ELR (cell line): ENCODE measurements around the gene AGBL4.

Experiments used
- DNase-seq: peaks from one replicate; pipeline ENCODE4 v3.0.0-alpha.2; 2015; ENCODE audit warnings: low read depth

Gene AGBL4

GRCh38 chr1:49183489-49183888 lies 840.3 kb downstream of the AGBL4 start:
- no peak for DNase-seq

GRCh38 chr1:49181033-49181432 lies 842.7 kb downstream of the AGBL4 start:
- no peak for DNase-seq

- no peak for DNase-seq
Measured at GRCh38 chr1:49171941-49172593, 851.7 kb downstream of the AGBL4 start.

GRCh38 chr1:49166031-49166430 lies 857.7 kb downstream of the AGBL4 start:
- DNase-seq, result no peak

GRCh38 chr1:49163031-49163430 lies 860.7 kb downstream of the AGBL4 start:
- no peak for DNase-seq

GRCh38 chr1:49160677-49161076 lies 863.1 kb downstream of the AGBL4 start:
- no peak for DNase-seq

GRCh38 chr1:49136738-49137251 lies 887.0 kb downstream of the AGBL4 start:
- no peak for DNase-seq

GRCh38 chr1:49125746-49126145 lies 898.0 kb downstream of the AGBL4 start:
- DNase-seq, result no peak

- no peak for DNase-seq
Measured at GRCh38 chr1:49111931-49112330, 911.8 kb downstream of the AGBL4 start.

GRCh38 chr1:49106445-49106844 lies 917.3 kb downstream of the AGBL4 start:
- no peak for DNase-seq

GRCh38 chr1:49104575-49104974 lies 919.2 kb downstream of the AGBL4 start:
- no peak for DNase-seq

- DNase-seq, result peak; percentile 34
Measured at GRCh38 chr1:49102752-49103151, 921.0 kb downstream of the AGBL4 start.

GRCh38 chr1:49098866-49099265 lies 924.9 kb downstream of the AGBL4 start:
- no peak for DNase-seq

GRCh38 chr1:49086327-49086726 lies 937.4 kb downstream of the AGBL4 start:
- DNase-seq, result no peak

- DNase-seq, result no peak
Measured at GRCh38 chr1:49085079-49085478, 938.7 kb downstream of the AGBL4 start.

GRCh38 chr1:49060766-49061165 lies 963.0 kb downstream of the AGBL4 start:
- DNase-seq, result no peak

GRCh38 chr1:49059087-49059486 lies 964.7 kb downstream of the AGBL4 start:
- DNase-seq, result no peak

- DNase-seq, result no peak
Measured at GRCh38 chr1:49052102-49052501, 971.7 kb downstream of the AGBL4 start.

GRCh38 chr1:49051647-49052046 lies 972.1 kb downstream of the AGBL4 start:
- DNase-seq, result no peak

GRCh38 chr1:49050041-49050440 lies 973.7 kb downstream of the AGBL4 start:
- DNase-seq, result no peak

- no peak for DNase-seq
Measured at GRCh38 chr1:49048188-49048587, 975.6 kb downstream of the AGBL4 start.

GRCh38 chr1:49046305-49046704 lies 977.4 kb downstream of the AGBL4 start:
- no peak for DNase-seq

GRCh38 chr1:49045371-49045770 lies 978.4 kb downstream of the AGBL4 start:
- DNase-seq, result no peak

GRCh38 chr1:49036700-49037099 lies 987.1 kb downstream of the AGBL4 start:
- no peak for DNase-seq
